Fibroblast of gingiva (primary cell): Measurements from ENCODE around the gene CLIC2.

Source experiments
- DNase-seq: peaks from one replicate; pipeline ENCODE4 v3.0.0-alpha.2; 2011; ENCODE audit warnings: low read depth

CLIC2 gene

GRCh38 chrX:155262970-155263754 lies 71.3 kb downstream of the CLIC2 start:
- no peak for DNase-seq

DNA sequence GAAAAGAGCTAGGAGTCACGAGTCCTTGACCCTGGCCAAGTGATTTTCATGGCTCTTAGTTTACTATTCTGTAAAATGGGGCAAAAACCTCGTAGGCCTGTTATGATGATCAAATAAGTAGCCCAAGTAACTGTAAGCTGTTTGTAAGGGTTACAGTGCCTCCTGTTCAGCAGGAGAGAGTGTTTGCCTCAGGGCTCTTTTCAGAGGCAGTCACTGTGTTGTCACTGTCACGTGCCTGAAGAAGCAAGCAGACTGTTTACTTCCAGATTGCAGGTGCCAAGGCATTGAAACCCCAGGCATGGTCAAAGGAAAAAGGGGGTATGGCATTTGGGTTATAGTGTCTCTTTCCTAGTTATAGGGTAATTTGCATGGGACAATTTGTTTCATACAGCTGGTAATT lies 74.7 kb downstream of the CLIC2 start:
- DNase-seq = no peak

DNA sequence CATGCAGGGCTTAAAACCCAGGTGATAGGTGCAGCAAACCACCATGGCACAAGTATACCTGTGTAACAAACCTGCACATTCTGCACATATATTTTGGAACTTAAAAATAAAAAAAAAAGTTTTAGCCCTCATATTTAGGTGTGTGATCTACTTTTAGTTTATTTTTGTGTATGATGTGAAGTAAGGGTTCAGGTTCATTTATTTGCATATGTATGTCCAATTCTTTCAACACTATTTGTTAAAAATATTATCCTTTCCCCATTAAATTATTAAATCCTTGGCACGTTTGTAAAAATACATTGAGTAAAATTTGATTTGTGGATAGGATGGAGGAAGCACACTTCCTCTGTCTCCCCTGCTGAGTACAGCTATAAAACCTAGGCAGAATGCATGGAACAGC lies 83.0 kb downstream of the CLIC2 start:
- DNase-seq = no peak

GRCh38 chrX:155247497-155247896 lies 86.9 kb downstream of the CLIC2 start:
- no peak for DNase-seq

GRCh38 chrX:155246748-155247147 lies 87.7 kb downstream of the CLIC2 start:
- DNase-seq = no peak

- no peak for DNase-seq
Measured at GRCh38 chrX:155242300-155242699, 92.1 kb downstream of the CLIC2 start.

DNA sequence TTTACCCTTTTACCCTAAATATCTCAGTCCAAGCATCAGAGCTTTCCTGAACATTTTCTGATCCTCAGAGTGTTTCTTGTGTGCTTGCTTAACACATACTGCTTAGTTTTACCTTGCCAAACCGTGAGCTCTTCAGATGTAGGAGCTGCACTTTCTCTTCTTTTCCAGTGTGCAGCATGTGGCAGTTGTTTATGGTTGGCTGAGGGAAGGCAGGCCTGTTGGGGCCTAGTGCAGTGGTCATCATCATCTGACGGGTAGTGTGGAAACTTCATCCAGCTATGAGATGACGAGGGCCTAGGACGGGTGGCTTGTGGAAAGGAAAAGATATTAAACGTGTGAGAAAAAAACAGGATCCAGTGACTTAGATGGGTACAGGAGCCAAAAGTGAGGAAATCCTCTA lies 96.7 kb downstream of the CLIC2 start:
- no peak for DNase-seq

- DNase-seq = no peak
Measured at GRCh38 chrX:155235891-155236290, 98.5 kb downstream of the CLIC2 start.

DNA sequence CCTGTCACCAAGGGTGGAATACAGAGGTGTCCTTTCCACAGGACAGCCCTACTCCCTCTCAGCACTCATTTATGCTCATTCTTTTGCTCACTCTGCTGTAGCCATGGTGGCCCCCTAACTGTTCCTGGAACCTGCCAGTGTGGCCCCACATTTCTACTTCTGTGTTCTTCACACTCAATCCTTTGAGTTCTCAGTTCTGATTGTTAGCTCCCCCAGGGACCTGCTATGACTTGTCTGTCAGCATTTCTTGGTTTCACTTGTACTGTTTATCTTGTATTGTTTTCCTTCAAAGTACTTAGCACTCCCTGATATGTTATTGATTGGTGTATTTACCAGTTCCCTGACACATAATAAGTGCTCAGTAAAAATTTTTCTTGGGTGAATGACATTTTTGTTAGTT lies 103.3 kb downstream of the CLIC2 start:
- no peak for DNase-seq
